Esophagus squamous epithelium (tissue), 4 donors: ENCODE data around the gene IL2RG.

ENCODE experiments used
- CTCF ChIP-seq, 6 experiments: fragments of 450-650 bp in 4 of 6; fragments of 200-600 bp in 2 of 6; sonication (generic) in 2 of 6; IDR thresholded peaks; one replicate each; pipeline ENCODE4 v1.5.1; 2016 to 2019; ENCODE audit warnings: antibody characterized with exemption in 6 of 6, mild to moderate bottlenecking in 4 of 6, moderate library complexity in 4 of 6
- POLR2A ChIP-seq, 4 donors: fragments of 450-650 bp; IDR thresholded peaks; one replicate each; pipeline ENCODE4 v1.6.1; 2017; ENCODE audit warnings: antibody characterized with exemption in 4 of 4, mild to moderate bottlenecking in 4 of 4, moderate library complexity in 3 of 4

DNA sequence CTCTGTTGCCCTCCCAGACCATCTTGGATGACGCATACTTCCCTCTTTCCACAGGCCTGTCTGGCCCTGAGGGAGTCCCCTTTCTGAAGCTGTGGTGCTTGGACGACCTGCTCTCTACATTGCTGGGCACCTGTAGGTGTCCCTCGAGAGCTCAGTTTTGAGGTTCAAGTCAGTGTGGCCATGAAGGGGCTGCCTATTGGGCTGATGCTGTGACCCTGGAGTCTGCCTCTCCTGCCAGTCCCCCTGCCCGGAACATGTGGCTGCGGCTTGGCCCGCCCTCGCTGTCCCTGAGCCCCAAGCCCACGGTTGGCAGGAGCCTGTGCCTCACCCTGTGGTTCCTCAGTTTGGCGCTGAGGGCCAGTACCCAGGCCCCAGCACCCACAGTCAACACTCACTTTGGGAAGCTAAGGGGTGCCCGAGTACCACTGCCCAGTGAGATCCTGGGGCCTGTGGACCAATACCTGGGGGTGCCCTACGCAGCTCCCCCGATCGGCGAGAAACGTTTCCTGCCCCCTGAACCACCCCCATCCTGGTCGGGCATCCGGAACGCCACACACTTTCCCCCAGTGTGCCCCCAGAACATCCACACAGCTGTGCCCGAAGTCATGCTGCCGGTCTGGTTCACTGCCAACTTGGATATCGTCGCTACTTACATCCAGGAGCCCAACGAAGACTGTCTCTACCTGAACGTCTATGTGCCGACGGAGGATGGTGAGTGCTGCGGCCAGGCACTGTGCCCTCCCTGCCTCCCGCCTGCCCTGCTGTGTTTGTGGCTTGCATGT lies 36.3 kb upstream of the IL2RG start:
- TF ChIP-seq POLR2A (IDR thresholded peaks at IDR 0.05) (no peak), CTCF (IDR thresholded peaks at IDR 0.05) (no peak)
